ENCODE results near the gene CALML4. TPM values are rescaled to one million over a fixed set of nuclear protein-coding genes. Genes with fewer than 3 reads are reported as not detected.
"Not testable (repeated sequence)": the region's sequence is repeated elsewhere in the genome, so short reads cannot be mapped to it uniquely, and the experiment has no call there.

CALML4 gene
- total and polyA plus RNA-seq, 2 donors (not counting 3 experiments of a cell fraction or from before 2014, with no cell fraction given), result 2.6 to 10.1 TPM

DNA sequence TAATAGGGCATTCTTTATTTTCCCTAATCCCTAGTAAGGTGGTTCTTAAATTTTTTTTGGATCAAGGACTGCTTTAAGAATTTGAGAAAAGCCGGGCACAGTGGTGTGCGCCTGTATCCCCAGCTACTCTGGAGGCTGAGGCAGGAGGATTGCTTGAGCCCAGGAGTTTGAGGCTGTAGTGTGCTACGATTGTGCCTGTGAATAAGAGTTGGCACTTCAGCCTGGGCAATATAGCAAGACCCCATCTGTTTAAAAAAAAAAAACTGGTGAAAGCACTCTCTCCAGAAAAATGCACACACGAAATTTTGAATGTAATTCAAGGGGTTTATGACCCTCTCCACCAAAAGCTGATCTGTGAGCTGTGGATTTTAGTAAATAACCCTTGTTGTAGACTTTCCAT lies 32.0 kb downstream of the CALML4 start:
- Histone ChIP-seq H2AFZ (ENCODE audit: low read depth, low read length) (no peak overlapping the region), H3K9me1 (replicated peaks; ENCODE audit: control insufficient read depth, extremely low read depth, insufficient read depth, low read length) (no peaks in the 10 kb centered on the region), H3K4me2 (ENCODE audit: insufficient read depth, low read length) (no peak overlapping the region), H3K9ac (replicated peaks; ENCODE audit: extremely low read depth, insufficient read depth, low read length) (no peak overlapping the region), H3K36me3 (ENCODE audit: control insufficient read depth in 2 of 2, extremely low read depth in 1 of 2, insufficient read depth in 2 of 2, low read length in 2 of 2) (peaks cover 2% of the 10 kb centered on the region in 2 experiments), H3K4me1 (ENCODE audit: control insufficient read depth, extremely low read depth, insufficient read depth, low read length) (no peaks in the 10 kb centered on the region), H3K9me3 (replicated peaks; ENCODE audit: control insufficient read depth, insufficient read depth, low read length) (no peaks in the 10 kb centered on the region), H3K27me3 (ENCODE audit: control insufficient read depth in 2 of 2, insufficient read depth in 2 of 2, low read length in 2 of 2) (no peaks in the 10 kb centered on the region), H4K20me1 (replicated peaks; ENCODE audit: control insufficient read depth, extremely low read depth, insufficient read depth, low read length) (no peaks in the 10 kb centered on the region), H3K4me3 (replicated peaks in 1 of 3; ENCODE audit: insufficient read depth in 1 of 3, low read depth in 1 of 3, low read length in 3 of 3) (no peak overlapping the region), H3K79me2 (ENCODE audit: control insufficient read depth, insufficient read depth, low read length) (no peaks in the 10 kb centered on the region), H3K27ac (ENCODE audit: insufficient read depth, low read depth, low read length) (no peak overlapping the region)
- dilution Hi-C loops (cut with MboI; ENCODE audit: extremely low pct_ligation_motif_present, low sequenced_read_pairs), result no loop called here
- no peak for TF ChIP-seq POLR2AphosphoS5 (IDR thresholded peaks at IDR 0.05; ENCODE audit: insufficient read depth, low read depth, low read length)
- no peak for TF ChIP-seq EZH2 (IDR thresholded peaks at IDR 0.05; ENCODE audit: borderline replicate concordance, low read depth, low read length, severe bottlenecking)
- no peak for TF ChIP-seq POLR2A (IDR thresholded peaks at IDR 0.05; ENCODE audit: low read depth, low read length)
- no peak for TF ChIP-seq MYC (IDR thresholded peaks at IDR 0.05; ENCODE audit: low read depth, low read length)
- TF ChIP-seq FOS (IDR thresholded peaks at IDR 0.05; ENCODE audit: borderline replicate concordance, insufficient read depth, low read length), result no peak
- TF ChIP-seq, protein P1, sequence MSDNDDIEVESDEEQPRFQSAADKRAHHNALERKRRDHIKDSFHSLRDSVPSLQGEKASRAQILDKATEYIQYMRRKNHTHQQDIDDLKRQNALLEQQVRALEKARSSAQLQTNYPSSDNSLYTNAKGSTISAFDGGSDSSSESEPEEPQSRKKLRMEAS (IDR thresholded peaks at IDR 0.05; ENCODE audit: insufficient read depth, insufficient read length), result no peak
- no peak for TF ChIP-seq GATA2 (IDR thresholded peaks at IDR 0.05; ENCODE audit: insufficient read depth, insufficient read length, low read depth, low read length)
- no peak for TF ChIP-seq JUN (IDR thresholded peaks at IDR 0.05; ENCODE audit: borderline replicate concordance, insufficient read depth, insufficient read length, low read depth)
- TF ChIP-seq, protein P2, sequence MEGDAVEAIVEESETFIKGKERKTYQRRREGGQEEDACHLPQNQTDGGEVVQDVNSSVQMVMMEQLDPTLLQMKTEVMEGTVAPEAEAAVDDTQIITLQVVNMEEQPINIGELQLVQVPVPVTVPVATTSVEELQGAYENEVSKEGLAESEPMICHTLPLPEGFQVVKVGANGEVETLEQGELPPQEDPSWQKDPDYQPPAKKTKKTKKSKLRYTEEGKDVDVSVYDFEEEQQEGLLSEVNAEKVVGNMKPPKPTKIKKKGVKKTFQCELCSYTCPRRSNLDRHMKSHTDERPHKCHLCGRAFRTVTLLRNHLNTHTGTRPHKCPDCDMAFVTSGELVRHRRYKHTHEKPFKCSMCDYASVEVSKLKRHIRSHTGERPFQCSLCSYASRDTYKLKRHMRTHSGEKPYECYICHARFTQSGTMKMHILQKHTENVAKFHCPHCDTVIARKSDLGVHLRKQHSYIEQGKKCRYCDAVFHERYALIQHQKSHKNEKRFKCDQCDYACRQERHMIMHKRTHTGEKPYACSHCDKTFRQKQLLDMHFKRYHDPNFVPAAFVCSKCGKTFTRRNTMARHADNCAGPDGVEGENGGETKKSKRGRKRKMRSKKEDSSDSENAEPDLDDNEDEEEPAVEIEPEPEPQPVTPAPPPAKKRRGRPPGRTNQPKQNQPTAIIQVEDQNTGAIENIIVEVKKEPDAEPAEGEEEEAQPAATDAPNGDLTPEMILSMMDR (IDR thresholded peaks at IDR 0.05; ENCODE audit: extremely low read depth in 1 of 2, insufficient read depth in 1 of 2, low read depth in 1 of 2, low read length in 2 of 2), result no peak
- no TSS peak for BruUV-seq (replicated peaks)
- no peak for FAIRE-seq
- CTCF ChIA-PET, result interaction anchor here (0.9 kb wide), 1 partner anchor 18 kb away, joined by 3 read pairs; no protein-coding TSS in a partner anchor
- POLR2A ChIA-PET, result no interaction called here
- DNase-seq (ENCODE audit: low read depth, low spot score), result no peak
- intact Hi-C loops (cut with micrococcal nuclease), result no loop called here

DNA sequence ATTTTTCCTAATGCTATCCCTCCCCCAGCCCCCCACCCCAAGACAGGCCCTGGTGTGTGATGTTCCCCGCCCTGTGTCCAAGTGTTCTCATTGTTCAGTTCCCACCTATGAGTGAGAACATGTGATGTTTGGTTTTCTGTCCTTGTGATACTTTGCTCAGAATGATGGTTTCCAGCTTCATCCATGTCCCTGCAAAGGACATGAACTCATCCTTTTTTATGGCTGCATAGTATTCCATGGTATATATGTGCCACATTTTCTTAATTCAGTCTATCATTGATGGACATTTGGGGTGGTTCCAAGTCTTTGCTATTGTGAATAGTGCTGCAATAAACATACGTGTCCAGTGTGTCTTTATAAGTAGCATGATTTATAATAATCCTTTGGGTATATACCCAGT lies 33.1 kb downstream of the CALML4 start:
- POLR2A ChIA-PET; H3K4me2 ChIP-seq (ENCODE audit: insufficient read depth, low read length); H3K27ac ChIP-seq (ENCODE audit: insufficient read depth, low read depth, low read length); H3K79me2 ChIP-seq (ENCODE audit: control insufficient read depth, insufficient read depth, low read length); H3K9me3 ChIP-seq (replicated peaks; ENCODE audit: control insufficient read depth, insufficient read depth, low read length); H4K20me1 ChIP-seq (replicated peaks; ENCODE audit: control insufficient read depth, extremely low read depth, insufficient read depth, low read length); H3K9ac ChIP-seq (replicated peaks; ENCODE audit: extremely low read depth, insufficient read depth, low read length); CTCF ChIA-PET; dilution Hi-C loops (cut with MboI; ENCODE audit: extremely low pct_ligation_motif_present, low sequenced_read_pairs); BruUV-seq (replicated peaks); DNase-seq (ENCODE audit: low read depth, low spot score); H3K27me3 ChIP-seq (ENCODE audit: control insufficient read depth in 2 of 2, insufficient read depth in 2 of 2, low read length in 2 of 2); H3K36me3 ChIP-seq (ENCODE audit: control insufficient read depth in 2 of 2, extremely low read depth in 1 of 2, insufficient read depth in 2 of 2, low read length in 2 of 2); H3K4me3 ChIP-seq (replicated peaks in 1 of 3; ENCODE audit: insufficient read depth in 1 of 3, low read depth in 1 of 3, low read length in 3 of 3); H2AFZ ChIP-seq (ENCODE audit: low read depth, low read length); H3K4me1 ChIP-seq (ENCODE audit: control insufficient read depth, extremely low read depth, insufficient read depth, low read length); FAIRE-seq; H3K9me1 ChIP-seq (replicated peaks; ENCODE audit: control insufficient read depth, extremely low read depth, insufficient read depth, low read length); intact Hi-C loops (cut with micrococcal nuclease): not testable (repeated sequence)

All from endothelial cell of umbilical vein (primary cell).